Esophagus muscularis mucosa (tissue), 4 donors: Measurements from ENCODE around the gene XPNPEP1. TPM values are rescaled to one million over a fixed set of nuclear protein-coding genes. Genes with fewer than 3 reads are reported as not detected.
A peak's percentile ranks its signal among the peaks of the same experiment; 100 is the strongest.

Experiments used
- DNase-seq: peaks from one replicate; pipeline ENCODE4 v3.0.0-alpha.2; 2017; ENCODE audit errors: extremely low spot score
- H3K27ac ChIP-seq, 4 donors: fragments of 200-600 bp; sonication (generic); replicated peaks in 1 of 4; 1 replicate in 3 of 4; 2 replicates in 1 of 4; pipeline ENCODE4 v1.5.1; 2016 to 2019; ENCODE audit warnings: mild to moderate bottlenecking in 1 of 4
- H3K27me3 ChIP-seq, 4 donors: fragments of 200-600 bp; sonication (generic); one replicate each; pipeline versions ENCODE4 v1.5.1 to v1.6.0; 2016 to 2019
- H3K36me3 ChIP-seq, 4 donors: fragments of 200-600 bp; sonication (generic); one replicate each; pipeline ENCODE4 v1.5.1; 2016 to 2019
- H3K4me1 ChIP-seq, 4 donors: fragments of 200-600 bp; sonication (generic); one replicate each; pipeline ENCODE4 v1.5.1; 2016 to 2019
- H3K4me3 ChIP-seq, 4 donors: fragments of 200-600 bp; sonication (generic); 1 replicate in 2 of 4; 2 replicates in 2 of 4; pipeline ENCODE4 v1.5.1; 2016 to 2019; ENCODE audit warnings: mild to moderate bottlenecking in 4 of 4, moderate library complexity in 1 of 4
- H3K9me3 ChIP-seq, 4 donors: fragments of 200-600 bp; sonication (generic); 1 replicate in 3 of 4; 2 replicates in 1 of 4; pipeline ENCODE4 v1.5.1; 2016 to 2019
- CTCF ChIP-seq, 3 experiments: fragments of 200-600 bp in 2 of 3; fragments of 450-650 bp in 1 of 3; sonication (generic) in 2 of 3; IDR thresholded peaks; one replicate each; pipeline ENCODE4 v1.5.1; 2017 to 2019; ENCODE audit warnings: antibody characterized with exemption in 3 of 3, mild to moderate bottlenecking in 2 of 3, moderate library complexity in 1 of 3
- EP300 ChIP-seq: sonication (generic); formaldehyde crosslinking; IDR thresholded peaks from one replicate; pipeline ENCODE4 v1.6.1; 2017; ENCODE audit warnings: antibody characterized with exemption
- POLR2A ChIP-seq: fragments of 450-650 bp; IDR thresholded peaks from one replicate; pipeline ENCODE4 v1.6.1; 2017; ENCODE audit warnings: antibody characterized with exemption, moderate library complexity, mild to moderate bottlenecking, low read depth
- POLR2AphosphoS5 ChIP-seq, 2 donors: sonication (generic); formaldehyde crosslinking; IDR thresholded peaks; one replicate each; pipeline ENCODE4 v1.6.1; 2017; ENCODE audit warnings: antibody characterized with exemption in 2 of 2
- whole genome bisulfite sequencing: methylation state at CpG from one replicate; pipeline ENCODE4 v1.1.5; 2018; 5-methylcytosine and 5-hydroxymethylcytosine counted together
- intact Hi-C: fragments of 100-400 bp; cut with DNase I; formaldehyde crosslinking; loops from one replicate; pipeline ENCODE4 v1.15.1; 2023
- total RNA-seq, 4 donors: library from RNA; depleted of rRNA; stranded (reverse); fragments of >200 nt; gene quantifications; one replicate each; pipeline versions ENCODE4 v1.1.0 to v1.2.1, GENCODE V29; 2016

Gene XPNPEP1
- total RNA-seq, 4 donors from 2014 or later: 43.2 to 61.9 (median 48.8) TPM

GRCh38 chr10:109886781-109887140 is 36.5 kb downstream of the XPNPEP1 start:
- no peaks in the 10 kb centered on the region for H3K27me3 ChIP-seq
- H3K4me1 ChIP-seq: peaks cover 20 to 36% (median 30%) of the 10 kb centered on the region in 4 donors
- H3K4me3 ChIP-seq: no peak overlapping the region
- no peak for DNase-seq
- 78% methylated on average over 2 of the region's 2 CpGs for WGBS
- intact Hi-C loops: loop anchor here (5.0 to 10.0 kb wide), 5 partner anchors 36 to 408 kb away; partner anchors contain the start of genes MXI1 and XPNPEP1
- TF ChIP-seq EP300 (no peak), CTCF (IDR thresholded peaks at IDR 0.05) (no peak), POLR2AphosphoS5 (IDR thresholded peaks at IDR 0.05) (no peak)
- H3K27ac ChIP-seq: no peak overlapping the region
- peaks cover 12 to 76% (median 61%) of the 10 kb centered on the region in 4 donors for H3K36me3 ChIP-seq
- H3K9me3 ChIP-seq: no peaks in the 10 kb centered on the region

- WGBS: 82% methylated on average over 10 of the region's 10 CpGs
- H3K4me3 ChIP-seq: no peak overlapping the region
- H3K27ac ChIP-seq: no peak overlapping the region
- H3K27me3 ChIP-seq: no peaks in the 10 kb centered on the region
- no peak for DNase-seq
- intact Hi-C loops: loop anchor here (5.0 to 10.0 kb wide), 5 partner anchors 36 to 409 kb away; partner anchors contain the start of genes MXI1 and XPNPEP1
- H3K9me3 ChIP-seq: no peaks in the 10 kb centered on the region
- H3K36me3 ChIP-seq: peaks cover 14 to 76% (median 61%) of the 10 kb centered on the region in 4 donors
- H3K4me1 ChIP-seq: peaks cover 20 to 31% (median 26%) of the 10 kb centered on the region in 4 donors
- no peak for TF ChIP-seq EP300
- no peak for TF ChIP-seq CTCF (IDR thresholded peaks at IDR 0.05)
- no peak for TF ChIP-seq POLR2A
- no peak for TF ChIP-seq POLR2AphosphoS5 (IDR thresholded peaks at IDR 0.05)
Observed at GRCh38 chr10:109886037-109886780, 37.1 kb downstream of the XPNPEP1 start.

GRCh38 chr10:109883859-109884771 is 39.2 kb downstream of the XPNPEP1 start:
- Histone ChIP-seq H3K4me3 (peak overlapping the region; percentile 3 to 27 (median 15)), H3K27ac (peak overlapping the region; percentile 40 to 73 (median 62)), H3K36me3 (peaks cover 25 to 85% (median 73%) of the 10 kb centered on the region in 4 donors), H3K27me3 (no peaks in the 10 kb centered on the region), H3K9me3 (no peaks in the 10 kb centered on the region), H3K4me1 (peaks cover 10 to 31% (median 17%) of the 10 kb centered on the region in 4 donors)
- WGBS: 21% methylated on average over 16 of the region's 17 CpGs
- DNase-seq: no peak
- TF ChIP-seq CTCF (IDR thresholded peaks at IDR 0.05) (peak; percentile 93 to 95 (median 94)), EP300 (no peak), POLR2AphosphoS5 (IDR thresholded peaks at IDR 0.05) (peak; percentile 46 to 51)
- intact Hi-C loops: loop anchor here (2.0 to 10.0 kb wide), 6 partner anchors 123 to 411 kb away; partner anchors contain the start of genes ADD3 and MXI1

GRCh38 chr10:109882251-109883057 is 40.9 kb downstream of the XPNPEP1 start:
- no peak for DNase-seq
- H3K4me3 ChIP-seq: no peak overlapping the region
- WGBS: 95% methylated on average over 8 of the region's 8 CpGs
- H3K36me3 ChIP-seq: peaks cover 21 to 81% (median 68%) of the 10 kb centered on the region in 4 donors
- H3K27ac ChIP-seq: no peak overlapping the region
- no peaks in the 10 kb centered on the region for H3K9me3 ChIP-seq
- TF ChIP-seq POLR2AphosphoS5 (IDR thresholded peaks at IDR 0.05) (no peak), POLR2A (no peak), CTCF (IDR thresholded peaks at IDR 0.05) (no peak), EP300 (no peak)
- no peaks in the 10 kb centered on the region for H3K27me3 ChIP-seq
- peaks cover 10 to 30% (median 17%) of the 10 kb centered on the region in 4 donors for H3K4me1 ChIP-seq
- intact Hi-C loops: loop anchor here (5.0 to 10.0 kb wide), 5 partner anchors 125 to 412 kb away; partner anchors contain the start of genes ADD3 and MXI1
